Gastrocnemius medialis (tissue), 4 donors: ENCODE data around the gene ASTN2. TPM values are rescaled to one million over a fixed set of nuclear protein-coding genes. Genes with fewer than 3 reads are reported as not detected.

Experiments
- ATAC-seq, 2 donors: fragments of 150-250 bp; one replicate each; pipeline ENCODE4 v1.9.1; 2016
- DNase-seq, 2 donors: peaks; one replicate each; pipeline ENCODE4 v3.0.0-alpha.2; 2019
- H3K27ac ChIP-seq, 4 donors: fragments of 200-600 bp; sonication (generic); 1 replicate in 1 of 4; 2 replicates in 3 of 4; pipeline ENCODE4 v1.5.1; 2016 to 2018; ENCODE audit warnings: mild to moderate bottlenecking in 2 of 4, moderate library complexity in 1 of 4
- H3K27me3 ChIP-seq, 3 donors: fragments of 200-600 bp; sonication (generic) in 2 of 3; 1 replicate in 1 of 3; 2 replicates in 2 of 3; pipeline versions ENCODE4 v1.5.1 to v1.6.0; 2016 to 2019; ENCODE audit warnings: mild to moderate bottlenecking in 1 of 3, moderate library complexity in 1 of 3
- H3K36me3 ChIP-seq, 2 donors: fragments of 200-600 bp; sonication (generic) in 1 of 2; one replicate each; pipeline ENCODE4 v1.5.1; 2017 to 2018
- H3K4me1 ChIP-seq, 2 donors: fragments of 200-600 bp; sonication (generic) in 1 of 2; one replicate each; pipeline ENCODE4 v1.5.1; 2016 to 2017; ENCODE audit warnings: mild to moderate bottlenecking in 2 of 2
- H3K4me3 ChIP-seq, 4 donors: fragments of 200-600 bp; sonication (generic) in 3 of 4; 1 replicate in 1 of 4; 2 replicates in 3 of 4; pipeline ENCODE4 v1.5.1; 2016 to 2019; ENCODE audit warnings: mild to moderate bottlenecking in 2 of 4
- H3K9me3 ChIP-seq, 3 donors: fragments of 200-600 bp; sonication (generic) in 2 of 3; 1 replicate in 1 of 3; 2 replicates in 2 of 3; pipeline ENCODE4 v1.5.1; 2016 to 2019
- POLR2A ChIP-seq, 2 donors: fragments of 450-650 bp; IDR thresholded peaks; one replicate each; pipeline ENCODE4 v1.6.1; 2017; ENCODE audit warnings: antibody characterized with exemption in 2 of 2, mild to moderate bottlenecking in 2 of 2, moderate library complexity in 2 of 2
- in situ Hi-C, 4 donors: fragments of 200-750 bp; cut with MboI; loops; one replicate each; pipeline versions ENCODE4 v1.15.0 to v1.8.0; 2017; ENCODE audit warnings: low sequenced_read_pairs in 4 of 4
- intact Hi-C: fragments of 100-400 bp; cut with DNase I; formaldehyde crosslinking; loops from one replicate; pipeline ENCODE4 v1.15.1; 2023; ENCODE audit warnings: low total_unique reads
- total RNA-seq, 4 donors: library from RNA; depleted of rRNA; stranded (reverse); fragments of >200 nt; gene quantifications; one replicate each; pipeline versions ENCODE4 v1.1.0 to v1.2.3, GENCODE V29; 2016
- TF ChIP-seq, protein P1 (sequence below), 5 experiments: fragments of 450-650 bp in 3 of 5; fragments of 200-600 bp in 2 of 5; sonication (generic) in 2 of 5; IDR thresholded peaks in 4 of 5; conservative IDR thresholded peaks in 1 of 5; 1 replicate in 4 of 5; 2 replicates in 1 of 5; pipeline ENCODE4 v1.5.1; 2016 to 2019; ENCODE audit warnings: antibody characterized with exemption in 5 of 5, mild to moderate bottlenecking in 3 of 5, moderate library complexity in 3 of 5

The ASTN2 gene
- total RNA-seq, 4 donors from 2014 or later: 2.5 to 4.6 (median 3.7) TPM

DNA sequence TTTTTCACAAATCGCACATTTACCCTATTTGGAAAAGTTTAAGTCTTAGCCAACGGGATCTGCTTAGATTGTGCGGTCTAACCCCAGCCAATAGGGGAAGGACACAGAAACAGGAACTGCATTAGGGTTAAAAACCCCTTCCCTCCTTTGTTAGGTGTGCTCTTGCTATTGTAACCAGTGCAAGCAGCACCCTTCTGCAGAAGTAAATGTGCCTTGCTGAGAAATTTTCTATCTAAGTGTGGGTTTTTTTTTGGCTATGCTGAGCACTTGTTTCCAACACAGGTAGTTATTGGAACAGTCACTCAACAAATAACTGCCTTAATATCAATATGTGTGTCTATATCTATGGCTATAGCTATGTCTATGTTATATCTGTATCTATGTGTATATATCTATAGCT is 537.8 kb downstream of the ASTN2 start:
- ATAC-seq: no peak
- Histone ChIP-seq H3K4me1 (no peaks in the 10 kb centered on the region), H3K27ac (no peak overlapping the region), H3K36me3 (no peaks in the 10 kb centered on the region), H3K9me3 (peaks cover 0 to 2% (median 0%) of the 10 kb centered on the region in 3 donors), H3K27me3 (no peaks in the 10 kb centered on the region), H3K4me3 (no peak overlapping the region)
- TF ChIP-seq, protein P1, sequence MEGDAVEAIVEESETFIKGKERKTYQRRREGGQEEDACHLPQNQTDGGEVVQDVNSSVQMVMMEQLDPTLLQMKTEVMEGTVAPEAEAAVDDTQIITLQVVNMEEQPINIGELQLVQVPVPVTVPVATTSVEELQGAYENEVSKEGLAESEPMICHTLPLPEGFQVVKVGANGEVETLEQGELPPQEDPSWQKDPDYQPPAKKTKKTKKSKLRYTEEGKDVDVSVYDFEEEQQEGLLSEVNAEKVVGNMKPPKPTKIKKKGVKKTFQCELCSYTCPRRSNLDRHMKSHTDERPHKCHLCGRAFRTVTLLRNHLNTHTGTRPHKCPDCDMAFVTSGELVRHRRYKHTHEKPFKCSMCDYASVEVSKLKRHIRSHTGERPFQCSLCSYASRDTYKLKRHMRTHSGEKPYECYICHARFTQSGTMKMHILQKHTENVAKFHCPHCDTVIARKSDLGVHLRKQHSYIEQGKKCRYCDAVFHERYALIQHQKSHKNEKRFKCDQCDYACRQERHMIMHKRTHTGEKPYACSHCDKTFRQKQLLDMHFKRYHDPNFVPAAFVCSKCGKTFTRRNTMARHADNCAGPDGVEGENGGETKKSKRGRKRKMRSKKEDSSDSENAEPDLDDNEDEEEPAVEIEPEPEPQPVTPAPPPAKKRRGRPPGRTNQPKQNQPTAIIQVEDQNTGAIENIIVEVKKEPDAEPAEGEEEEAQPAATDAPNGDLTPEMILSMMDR (IDR thresholded peaks at IDR 0.05 in 4 of 5, conservative IDR thresholded peaks at IDR 0.05 in 1 of 5): no peak
- TF ChIP-seq POLR2A (IDR thresholded peaks at IDR 0.05): no peak
- intact Hi-C loops (no loop called here), in situ Hi-C loops (no loop called here)
- no peak for DNase-seq

DNA sequence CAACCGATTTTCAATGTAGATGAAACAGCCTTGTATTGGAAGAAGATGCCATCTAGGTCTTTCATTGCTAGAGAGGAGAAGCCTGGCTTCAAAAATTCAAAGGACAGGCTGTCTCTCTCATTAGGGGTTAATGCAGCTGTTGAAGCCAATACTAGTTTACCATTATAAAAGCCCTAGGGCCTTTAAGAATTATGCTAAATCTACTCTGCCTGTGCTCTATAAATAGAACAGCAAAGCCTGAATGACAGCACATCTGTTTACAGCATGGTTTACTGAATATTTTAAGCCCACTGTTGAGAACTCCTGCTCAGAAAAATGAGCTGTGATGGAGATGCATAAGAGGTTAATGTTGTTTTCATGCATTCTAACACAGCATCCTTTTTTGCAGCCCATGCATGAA is 539.3 kb downstream of the ASTN2 start:
- intact Hi-C loops: no loop called here
- TF ChIP-seq, protein P1 (IDR thresholded peaks at IDR 0.05 in 4 of 5, conservative IDR thresholded peaks at IDR 0.05 in 1 of 5): no peak
- no peak for TF ChIP-seq POLR2A (IDR thresholded peaks at IDR 0.05)
- Histone ChIP-seq H3K27ac (no peak overlapping the region), H3K36me3 (no peaks in the 10 kb centered on the region), H3K9me3 (peaks cover 0 to 2% (median 0%) of the 10 kb centered on the region in 3 donors), H3K27me3 (no peaks in the 10 kb centered on the region), H3K4me3 (no peak overlapping the region), H3K4me1 (no peaks in the 10 kb centered on the region)
- no peak for DNase-seq
- in situ Hi-C loops: no loop called here
- no peak for ATAC-seq

DNA sequence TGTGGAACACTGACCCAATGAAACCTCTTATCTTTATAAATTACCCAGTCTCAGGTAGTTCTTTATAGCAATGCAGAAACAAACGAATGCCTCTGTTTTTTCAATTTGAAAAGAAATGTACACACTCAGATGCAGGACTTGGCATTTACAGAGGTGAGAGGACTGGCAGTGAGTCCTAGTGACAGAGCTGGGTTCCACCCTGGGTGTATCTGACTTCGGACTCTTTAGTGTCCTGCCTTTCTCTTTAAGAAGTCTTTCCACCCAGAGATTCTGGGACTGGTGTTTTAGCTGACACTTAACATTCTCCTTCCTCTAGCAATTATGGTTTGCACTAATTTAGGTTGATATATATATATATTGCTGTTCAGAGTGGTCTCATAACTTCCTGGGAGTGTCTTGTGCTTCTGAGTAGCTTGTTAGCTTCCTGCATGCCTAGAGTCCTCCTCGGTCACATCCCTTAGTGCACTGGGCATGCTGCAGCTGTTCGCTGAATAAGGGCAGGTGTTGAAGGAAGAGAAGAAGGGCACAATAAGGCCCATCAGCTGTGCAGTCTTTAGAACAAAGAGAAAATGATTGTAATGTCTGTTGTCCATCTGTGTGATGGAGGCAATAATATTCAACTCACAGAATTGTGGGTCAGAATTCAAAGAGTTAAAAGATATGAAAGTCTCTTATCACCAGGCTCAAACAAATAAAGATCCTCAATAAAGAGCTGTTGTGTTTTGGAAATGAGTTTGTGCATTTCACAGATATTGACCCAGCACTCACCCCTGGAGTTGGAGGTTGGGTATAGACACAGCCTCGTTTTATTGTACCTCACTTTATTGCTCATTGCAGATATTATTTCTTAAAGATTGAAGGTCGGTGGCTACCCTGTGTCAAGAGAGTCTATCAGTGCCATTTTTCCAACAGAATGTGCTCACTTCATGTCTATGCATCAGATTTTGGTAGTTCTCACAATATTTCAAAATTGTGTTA is 540.6 kb downstream of the ASTN2 start:
- ATAC-seq (no peak), DNase-seq (no peak)
- Histone ChIP-seq H3K36me3 (no peaks in the 10 kb centered on the region), H3K27me3 (no peaks in the 10 kb centered on the region), H3K4me1 (no peaks in the 10 kb centered on the region), H3K4me3 (no peak overlapping the region), H3K27ac (no peak overlapping the region), H3K9me3 (peaks cover 0 to 2% (median 0%) of the 10 kb centered on the region in 3 donors)
- in situ Hi-C loops: loop anchor here in 1 of 4 donors (25.0 kb wide), 1 partner anchor 1262 kb away; no protein-coding TSS in a partner anchor
- intact Hi-C loops: no loop called here
- TF ChIP-seq, protein P1 (IDR thresholded peaks at IDR 0.05 in 4 of 5, conservative IDR thresholded peaks at IDR 0.05 in 1 of 5): no peak
- no peak for TF ChIP-seq POLR2A (IDR thresholded peaks at IDR 0.05)

DNA sequence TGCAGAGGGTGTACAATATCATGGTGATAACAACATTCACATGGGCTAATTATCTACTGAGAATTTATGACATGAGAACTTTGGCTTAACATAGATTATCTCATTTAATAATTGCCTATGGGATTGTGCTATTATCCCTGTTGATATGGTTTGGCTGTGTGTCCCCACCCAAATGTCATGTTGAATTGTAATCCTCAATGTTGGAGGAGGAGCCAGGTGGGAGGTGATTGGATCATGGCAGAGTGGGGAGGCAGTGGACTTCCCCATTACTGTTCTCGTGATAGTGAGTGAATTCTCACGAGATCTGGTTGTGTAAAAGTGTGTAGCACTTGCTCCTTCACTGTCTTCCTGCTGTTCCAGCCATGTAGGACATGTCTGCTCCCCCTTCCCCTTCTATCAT is 541.4 kb downstream of the ASTN2 start:
- no peak overlapping the region for H3K4me3 ChIP-seq
- ATAC-seq (no peak), DNase-seq (no peak)
- H3K4me1 ChIP-seq: no peaks in the 10 kb centered on the region
- in situ Hi-C loops: loop anchor here in 1 of 4 donors (25.0 kb wide), 1 partner anchor 1261 kb away; no protein-coding TSS in a partner anchor
- H3K9me3 ChIP-seq: peaks cover 0 to 2% (median 0%) of the 10 kb centered on the region in 3 donors
- no peaks in the 10 kb centered on the region for H3K27me3 ChIP-seq
- H3K27ac ChIP-seq: no peak overlapping the region
- TF ChIP-seq, protein P1 (IDR thresholded peaks at IDR 0.05 in 4 of 5, conservative IDR thresholded peaks at IDR 0.05 in 1 of 5): no peak
- no peak for TF ChIP-seq POLR2A (IDR thresholded peaks at IDR 0.05)
- intact Hi-C loops: no loop called here
- no peaks in the 10 kb centered on the region for H3K36me3 ChIP-seq
